ENCODE results near the gene CEL.

DNA sequence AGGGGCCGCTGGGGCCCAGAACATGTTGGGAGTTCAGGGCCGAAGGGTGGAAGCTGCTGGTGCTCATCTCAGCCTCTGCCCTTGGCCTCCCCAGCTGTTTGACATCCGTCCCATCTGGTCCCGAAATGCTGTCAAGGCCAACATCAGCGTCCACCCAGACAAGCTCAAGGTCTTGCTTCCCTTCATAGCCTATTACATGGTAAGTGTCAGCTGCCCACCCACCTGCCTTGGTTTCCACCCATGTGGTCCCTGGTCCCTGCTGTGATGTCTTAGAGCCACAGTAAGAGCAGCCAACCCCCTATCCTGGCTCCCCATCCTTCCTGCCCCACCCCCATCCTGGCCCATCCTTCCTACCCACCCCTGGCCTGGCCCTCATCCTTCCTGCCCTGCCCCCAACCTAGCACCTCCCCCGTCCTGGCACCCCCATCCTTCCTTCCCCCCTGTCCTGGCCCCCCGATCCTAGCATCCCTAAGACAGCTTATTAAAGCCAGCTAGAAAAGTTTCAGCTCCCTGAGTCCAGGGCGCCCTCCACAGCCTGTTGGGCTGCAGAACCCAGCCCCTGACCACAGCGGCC is 9.7 kb upstream of the CEL start:
- TF ChIP-seq, protein P1, sequence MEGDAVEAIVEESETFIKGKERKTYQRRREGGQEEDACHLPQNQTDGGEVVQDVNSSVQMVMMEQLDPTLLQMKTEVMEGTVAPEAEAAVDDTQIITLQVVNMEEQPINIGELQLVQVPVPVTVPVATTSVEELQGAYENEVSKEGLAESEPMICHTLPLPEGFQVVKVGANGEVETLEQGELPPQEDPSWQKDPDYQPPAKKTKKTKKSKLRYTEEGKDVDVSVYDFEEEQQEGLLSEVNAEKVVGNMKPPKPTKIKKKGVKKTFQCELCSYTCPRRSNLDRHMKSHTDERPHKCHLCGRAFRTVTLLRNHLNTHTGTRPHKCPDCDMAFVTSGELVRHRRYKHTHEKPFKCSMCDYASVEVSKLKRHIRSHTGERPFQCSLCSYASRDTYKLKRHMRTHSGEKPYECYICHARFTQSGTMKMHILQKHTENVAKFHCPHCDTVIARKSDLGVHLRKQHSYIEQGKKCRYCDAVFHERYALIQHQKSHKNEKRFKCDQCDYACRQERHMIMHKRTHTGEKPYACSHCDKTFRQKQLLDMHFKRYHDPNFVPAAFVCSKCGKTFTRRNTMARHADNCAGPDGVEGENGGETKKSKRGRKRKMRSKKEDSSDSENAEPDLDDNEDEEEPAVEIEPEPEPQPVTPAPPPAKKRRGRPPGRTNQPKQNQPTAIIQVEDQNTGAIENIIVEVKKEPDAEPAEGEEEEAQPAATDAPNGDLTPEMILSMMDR (tag by site-specific recombination; IDR thresholded peaks at IDR 0.05) = no peak
- no peak for TF ChIP-seq ZNF560 (tag by site-specific recombination; IDR thresholded peaks at IDR 0.05; ENCODE audit: borderline replicate concordance)
- no peak for TF ChIP-seq ZNF184 (tag by site-specific recombination; IDR thresholded peaks at IDR 0.05)
- no peak for TF ChIP-seq REPIN1 (tag by site-specific recombination; IDR thresholded peaks at IDR 0.05; ENCODE audit: low read depth)
- TF ChIP-seq HOXA7 (CRISPR knock-in tag; IDR thresholded peaks at IDR 0.05; ENCODE audit: borderline replicate concordance) = no peak
- no peak for TF ChIP-seq ZNF292 (tag by site-specific recombination; IDR thresholded peaks at IDR 0.05; ENCODE audit: borderline replicate concordance, low read depth)
- no peak for TF ChIP-seq ZNF10 (tag by site-specific recombination; IDR thresholded peaks at IDR 0.05)

Measured in HEK293 (cell line).